ENCODE data around the gene C17orf100.

C17orf100 gene

GRCh38 chr17:6682339-6682738 is 30.8 kb downstream of the C17orf100 start:
- no peaks in the 10 kb centered on the region for H3K27me3 ChIP-seq (ENCODE audit: low read length)
- no peak overlapping the region for H2AFZ ChIP-seq (ENCODE audit: low read depth, low read length, severe bottlenecking)
- H3K4me3 ChIP-seq (ENCODE audit: insufficient read depth, low read length, poor library complexity, severe bottlenecking) = no peak overlapping the region
- no peaks in the 10 kb centered on the region for H3K79me2 ChIP-seq (ENCODE audit: insufficient read depth, low read length)
- no peak overlapping the region for H3K27ac ChIP-seq (ENCODE audit: low read depth, low read length)
- no peak overlapping the region for H3K4me2 ChIP-seq (ENCODE audit: low read depth, low read length, poor library complexity, severe bottlenecking)
- H3K9me2 ChIP-seq (replicated peaks; ENCODE audit: insufficient read depth, low read length) = no peaks in the 10 kb centered on the region
- TF ChIP-seq EZH2phosphoT487 (conservative IDR thresholded peaks at IDR 0.05; ENCODE audit: low read length) = no peak
- TF ChIP-seq CTCF (IDR thresholded peaks at IDR 0.05; ENCODE audit: insufficient read depth, low read length, poor library complexity, severe bottlenecking) = no peak
- H3F3A ChIP-seq (ENCODE audit: insufficient read depth) = no peaks in the 10 kb centered on the region
- no peak overlapping the region for H3K9ac ChIP-seq (ENCODE audit: low read length)
- no peaks in the 10 kb centered on the region for H4K20me1 ChIP-seq (ENCODE audit: low read depth, low read length)
- no peaks in the 10 kb centered on the region for H3K36me3 ChIP-seq (ENCODE audit: low read length)
- H3K9me3 ChIP-seq (ENCODE audit: insufficient read depth, low read length) = no peaks in the 10 kb centered on the region

GRCh38 chr17:6683081-6683684 is 31.6 kb downstream of the C17orf100 start:
- Histone ChIP-seq H3K9me3 (ENCODE audit: insufficient read depth, low read length) (no peaks in the 10 kb centered on the region), H3K27ac (ENCODE audit: low read depth, low read length) (no peak overlapping the region), H3K79me2 (ENCODE audit: insufficient read depth, low read length) (no peaks in the 10 kb centered on the region), H3K36me3 (ENCODE audit: low read length) (no peaks in the 10 kb centered on the region), H3K4me3 (ENCODE audit: insufficient read depth, low read length, poor library complexity, severe bottlenecking) (no peak overlapping the region), H2AFZ (ENCODE audit: low read depth, low read length, severe bottlenecking) (no peak overlapping the region), H3K9me2 (replicated peaks; ENCODE audit: insufficient read depth, low read length) (no peaks in the 10 kb centered on the region), H4K20me1 (ENCODE audit: low read depth, low read length) (no peaks in the 10 kb centered on the region), H3F3A (ENCODE audit: insufficient read depth) (no peaks in the 10 kb centered on the region), H3K4me2 (ENCODE audit: low read depth, low read length, poor library complexity, severe bottlenecking) (no peak overlapping the region), H3K27me3 (ENCODE audit: low read length) (no peaks in the 10 kb centered on the region), H3K9ac (ENCODE audit: low read length) (no peak overlapping the region)
- no peak for TF ChIP-seq CTCF (IDR thresholded peaks at IDR 0.05; ENCODE audit: insufficient read depth, low read length, poor library complexity, severe bottlenecking)
- TF ChIP-seq EZH2phosphoT487 (conservative IDR thresholded peaks at IDR 0.05; ENCODE audit: low read length) = no peak

GRCh38 chr17:6683730-6684459 is 32.3 kb downstream of the C17orf100 start:
- Histone ChIP-seq H3K4me3 (ENCODE audit: insufficient read depth, low read length, poor library complexity, severe bottlenecking) (no peak overlapping the region), H3K27ac (ENCODE audit: low read depth, low read length) (no peak overlapping the region), H4K20me1 (ENCODE audit: low read depth, low read length) (no peaks in the 10 kb centered on the region), H2AFZ (ENCODE audit: low read depth, low read length, severe bottlenecking) (no peak overlapping the region), H3K9me2 (replicated peaks; ENCODE audit: insufficient read depth, low read length) (no peaks in the 10 kb centered on the region), H3K79me2 (ENCODE audit: insufficient read depth, low read length) (no peaks in the 10 kb centered on the region), H3K36me3 (ENCODE audit: low read length) (no peaks in the 10 kb centered on the region), H3K4me2 (ENCODE audit: low read depth, low read length, poor library complexity, severe bottlenecking) (no peak overlapping the region), H3K9me3 (ENCODE audit: insufficient read depth, low read length) (no peaks in the 10 kb centered on the region), H3K9ac (ENCODE audit: low read length) (no peak overlapping the region), H3F3A (ENCODE audit: insufficient read depth) (no peaks in the 10 kb centered on the region), H3K27me3 (ENCODE audit: low read length) (no peaks in the 10 kb centered on the region)
- TF ChIP-seq EZH2phosphoT487 (conservative IDR thresholded peaks at IDR 0.05; ENCODE audit: low read length) = no peak
- TF ChIP-seq CTCF (IDR thresholded peaks at IDR 0.05; ENCODE audit: insufficient read depth, low read length, poor library complexity, severe bottlenecking) = no peak
